LHCN-M2 (cell line): ENCODE data around the gene PRDM13. TPM values are rescaled to one million over a fixed set of nuclear protein-coding genes. Genes with fewer than 3 reads are reported as not detected.
"Not testable (repeated sequence)": the region's sequence is repeated elsewhere in the genome, so short reads cannot be mapped to it uniquely, and the experiment has no call there.

Experiments used
- DNase-seq: peaks from one replicate; pipeline ENCODE4 v3.0.0-alpha.2; 2012; ENCODE audit warnings: low read depth
- polyA plus RNA-seq: library from polyadenylated mRNA; unstranded; fragments of >200 nt; gene quantifications from one replicate; pipeline ENCODE4 v1.2.1, GENCODE V29; 2012; ENCODE audit warnings: missing spikeins
- total RNA-seq: library from RNA; depleted of rRNA; stranded (reverse); fragments of >200 nt; gene quantifications from 2 replicates; pipeline ENCODE4 v1.2.3, GENCODE V29; 2014; rRNA removed

PRDM13 gene
- under 0.01 TPM in 1 of 2 replicates, not detected in the other for total RNA-seq
- not detected for polyA plus RNA-seq

DNA sequence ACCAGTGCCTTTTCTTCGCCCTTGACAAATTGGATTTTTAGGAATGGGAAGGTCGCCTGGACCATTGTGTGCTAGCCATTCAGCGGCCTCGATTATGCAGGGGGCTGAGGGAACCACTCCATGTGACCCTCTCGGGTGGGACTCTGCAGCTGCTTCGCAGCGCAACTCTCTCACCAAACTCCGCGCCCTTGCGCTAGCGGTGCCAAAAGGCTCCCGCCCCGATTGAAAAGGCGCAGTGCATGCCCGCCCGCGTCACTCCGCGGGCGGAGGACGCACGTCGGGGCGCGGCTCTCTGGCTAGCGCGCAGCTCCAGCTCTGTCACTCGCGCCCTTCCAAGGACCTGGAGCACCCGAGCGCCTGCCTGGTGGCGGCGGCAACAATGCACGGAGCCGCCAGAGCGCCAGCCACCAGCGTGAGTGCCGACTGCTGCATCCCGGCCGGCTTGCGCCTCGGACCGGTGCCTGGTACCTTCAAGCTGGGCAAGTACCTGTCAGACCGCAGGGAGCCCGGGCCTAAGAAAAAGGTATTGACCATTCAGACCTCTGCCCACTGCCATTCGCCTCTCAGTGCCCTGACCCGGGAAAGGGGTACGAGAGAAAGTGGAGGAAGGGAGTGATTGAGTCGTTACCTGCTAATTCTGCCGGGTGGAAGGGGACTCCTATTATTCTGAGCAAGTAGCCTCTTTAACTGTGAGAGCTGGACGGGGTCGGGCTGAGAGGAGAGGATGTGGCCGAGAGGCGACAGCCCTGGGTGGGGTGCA is at the start of gene PRDM13:
Gene PRDM13, plus strand, starts transcription at position 178 of the 760 bp plus-strand sequence. Its CDS starts 202 bp downstream, at position 380.
- DNase-seq = no peak

DNA sequence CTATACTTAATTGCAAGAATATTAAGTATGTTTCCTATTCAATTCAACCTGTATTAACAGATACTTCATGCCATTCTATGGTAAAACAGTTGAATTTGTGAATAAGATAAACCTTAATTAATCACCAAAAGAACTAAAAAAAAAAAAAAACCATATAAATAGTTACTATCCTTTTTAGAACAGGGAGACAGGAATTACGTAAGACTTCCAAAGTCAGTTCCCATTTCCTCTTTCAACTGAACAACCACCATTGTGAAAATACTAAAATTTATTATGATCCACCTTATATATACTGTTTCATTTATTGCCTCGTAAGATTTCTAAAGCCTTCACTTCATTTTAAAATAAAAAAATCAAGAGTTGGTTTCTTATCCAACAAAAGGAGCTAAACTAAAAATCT is 47.6 kb upstream of the PRDM13 start:
- DNase-seq = no peak

DNA sequence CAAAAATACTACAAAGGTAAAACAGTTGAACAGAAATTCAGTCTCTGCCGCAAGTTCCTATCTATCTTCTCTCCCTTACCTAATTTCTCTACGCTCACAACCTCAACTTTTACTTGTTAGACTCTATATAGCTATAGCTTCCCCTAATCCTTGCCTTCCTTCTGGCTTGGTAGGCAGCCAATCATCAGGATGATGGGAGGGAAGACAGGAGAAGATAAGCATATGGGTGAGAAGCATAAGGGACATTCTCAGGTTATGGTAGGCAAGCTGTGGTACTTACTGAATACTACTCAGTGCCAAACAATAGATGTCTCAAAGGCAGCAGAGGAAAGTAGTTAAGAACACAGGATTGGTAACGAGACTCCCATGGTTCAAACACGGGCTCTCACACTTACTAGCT is 46.0 kb upstream of the PRDM13 start:
- DNase-seq = no peak

DNA sequence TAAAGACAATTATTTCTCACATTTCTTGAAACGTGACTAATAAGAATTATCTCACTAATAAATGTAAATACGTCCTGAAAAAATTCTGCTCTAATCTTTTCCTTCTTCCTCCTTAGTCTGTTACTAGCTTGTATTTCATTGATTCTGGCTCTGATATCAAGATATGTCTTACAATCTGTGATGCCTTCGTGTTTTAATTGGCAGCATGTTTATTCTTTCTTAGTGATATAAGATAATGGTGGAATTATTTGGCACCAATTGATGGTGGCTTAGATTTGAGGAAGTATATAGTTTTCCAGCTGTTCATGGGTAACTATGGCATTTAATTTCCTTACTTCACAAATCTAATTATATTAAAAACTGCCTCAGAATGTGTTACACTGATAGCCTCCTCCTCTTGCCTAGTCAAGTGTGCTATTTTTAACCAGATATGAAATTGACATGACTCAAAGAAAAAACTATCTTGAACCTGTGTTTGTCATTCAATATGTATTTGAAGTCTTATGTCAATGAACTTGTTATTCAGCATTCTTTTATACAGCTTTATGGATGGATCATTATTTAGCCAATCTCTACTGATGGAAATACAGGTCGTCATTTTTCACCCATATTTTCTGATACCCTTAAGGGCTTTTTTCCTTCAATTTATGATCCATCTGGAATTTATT is 43.4 kb upstream of the PRDM13 start:
- peak; percentile 52 for DNase-seq

DNA sequence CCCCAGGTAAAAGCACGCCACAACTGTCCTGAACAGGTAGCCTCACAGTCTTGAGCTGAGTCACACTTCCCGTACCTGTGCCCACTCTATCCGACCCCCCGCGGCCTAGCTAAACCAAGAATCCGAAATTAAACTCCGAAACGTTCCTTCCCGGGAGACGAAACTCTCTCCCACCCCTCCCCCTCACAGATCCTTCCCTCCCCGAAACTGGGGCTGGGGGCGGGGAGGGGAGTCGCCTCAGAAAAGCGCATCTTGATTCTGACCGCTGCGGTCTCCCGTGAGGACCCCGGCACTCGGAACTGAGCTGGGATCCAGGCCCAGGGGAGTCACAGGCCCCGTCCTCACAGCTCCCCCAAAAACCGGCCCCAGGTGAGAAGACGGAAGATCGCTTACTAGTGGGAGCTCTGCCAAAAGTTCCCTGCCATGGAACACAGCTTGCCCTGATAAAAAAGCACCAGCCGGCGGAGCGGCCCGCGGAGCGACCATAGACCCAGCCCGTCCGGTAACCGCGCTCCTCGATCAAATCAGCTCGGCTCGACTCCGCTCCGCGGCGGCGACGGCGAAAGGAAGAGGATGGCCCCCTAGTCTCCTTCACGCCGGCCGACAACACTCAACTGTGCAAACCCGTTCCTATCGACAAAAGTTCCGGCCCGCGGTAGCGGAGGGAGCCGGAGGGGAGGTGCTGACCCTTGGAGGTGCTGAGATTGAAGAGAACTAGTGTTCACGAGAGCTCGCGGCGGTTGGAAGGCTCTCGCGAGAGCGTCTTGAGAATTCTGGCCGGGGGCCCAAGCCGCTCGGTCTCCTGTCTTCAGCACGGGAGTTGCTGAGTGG is 38.3 kb upstream of the PRDM13 start, which contains the start of gene CCNC:
Gene CCNC, minus strand, starts transcription at position 558 of the 831 bp plus-strand sequence. Its CDS starts 133 bp downstream, at position 425.
- DNase-seq = peak; percentile 94

DNA sequence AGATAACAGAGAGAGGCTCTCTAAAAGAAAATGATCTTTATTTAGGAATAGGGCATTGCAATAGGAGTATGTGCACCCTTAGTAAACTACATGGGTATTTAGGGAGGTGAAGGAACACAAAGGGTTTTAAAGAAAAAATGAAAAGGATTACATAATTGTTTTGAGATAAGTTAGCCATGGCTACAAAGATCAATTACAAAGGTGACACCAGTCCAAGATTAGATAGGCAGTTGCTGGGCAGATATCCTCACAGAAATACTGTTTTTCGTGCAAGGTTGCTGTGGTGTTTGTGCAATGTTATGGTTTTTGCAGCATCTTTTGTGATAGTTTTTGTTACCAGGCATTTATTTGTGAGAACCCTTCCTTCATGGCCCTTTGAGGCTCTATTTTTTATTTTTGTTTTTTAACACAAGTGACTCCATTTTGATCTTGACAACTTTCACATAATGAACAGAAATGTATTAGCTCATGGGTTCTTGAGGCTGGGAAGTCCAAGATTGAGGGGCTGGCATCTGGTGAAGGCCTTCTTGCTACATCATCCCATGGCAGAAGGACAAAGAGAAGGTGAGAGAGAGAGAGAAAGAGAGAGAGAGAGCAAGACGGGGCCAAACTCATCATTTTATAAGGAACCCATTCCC is 32.5 kb upstream of the PRDM13 start:
- no peak for DNase-seq

DNA sequence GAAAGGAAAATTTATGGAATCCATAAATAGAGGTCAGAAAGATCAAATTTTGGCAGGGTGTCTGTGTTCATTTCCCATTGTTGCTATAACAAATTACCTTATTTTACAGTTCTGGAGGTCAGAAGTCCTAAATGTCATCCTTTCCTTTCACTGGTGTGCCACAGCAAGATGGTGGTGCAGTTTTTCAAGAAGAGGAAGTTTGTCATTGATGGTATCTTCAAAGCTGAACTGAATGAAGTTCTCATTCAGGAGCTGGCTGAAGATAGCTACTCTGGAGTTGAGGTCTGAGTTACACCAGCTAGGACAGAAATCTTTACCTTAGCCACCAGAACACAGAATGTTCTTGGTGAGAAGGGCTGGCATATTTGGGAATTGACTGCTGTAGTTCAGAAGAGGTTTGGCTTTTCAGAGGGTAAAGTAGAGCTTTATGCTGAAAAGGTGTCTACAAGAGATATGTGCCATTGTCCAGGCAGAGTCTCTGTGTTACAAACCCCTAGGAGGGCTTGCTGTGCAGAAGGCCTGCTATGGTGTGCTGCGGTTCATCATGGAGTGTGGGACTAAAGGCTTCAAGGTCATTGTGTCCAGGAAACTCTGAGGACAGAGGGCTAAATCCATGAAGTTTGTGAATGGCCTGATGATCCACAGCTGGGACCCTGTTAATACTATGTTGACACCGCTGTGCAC is 30.9 kb upstream of the PRDM13 start:
- no peak for DNase-seq

DNA sequence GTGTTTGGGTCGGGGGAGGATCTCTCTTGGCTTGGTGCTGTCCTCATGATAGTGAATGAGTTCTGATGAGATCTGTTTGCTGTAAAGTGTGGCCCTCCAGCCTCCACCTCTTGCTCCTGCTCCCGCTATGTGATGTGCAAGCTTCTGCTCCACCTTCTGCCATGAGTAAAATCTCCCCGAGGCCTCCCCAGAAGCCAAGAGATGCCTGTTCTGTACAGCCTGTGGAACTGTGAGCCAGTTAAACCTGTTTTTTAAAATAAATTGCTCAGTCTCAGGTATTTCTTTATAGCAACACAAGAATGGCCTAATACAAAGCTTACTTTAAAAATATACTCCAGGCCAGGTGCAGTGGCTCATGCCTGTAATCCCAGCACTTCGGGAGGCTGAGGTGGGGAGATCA is 26.9 kb upstream of the PRDM13 start:
- no peak for DNase-seq

DNA sequence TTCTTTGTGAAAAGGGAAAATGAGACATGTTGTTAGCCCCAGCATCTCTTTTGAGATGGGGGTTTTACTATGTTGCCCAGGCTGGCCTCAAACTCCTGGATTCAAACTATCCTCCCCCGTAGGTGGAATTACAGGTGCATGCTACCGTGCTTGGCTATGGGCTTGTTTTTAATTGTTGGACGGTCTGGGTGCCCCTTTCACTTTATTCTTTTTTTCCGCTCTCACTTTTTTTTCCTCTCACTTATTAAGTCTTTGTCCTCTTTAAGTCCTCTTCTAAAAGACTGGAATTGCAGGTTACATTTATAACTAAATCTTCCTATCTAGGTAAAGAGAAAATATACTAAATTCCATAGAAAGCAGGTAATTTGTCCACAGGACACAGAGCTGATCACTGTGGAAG is 18.8 kb upstream of the PRDM13 start:
- no peak for DNase-seq

DNA sequence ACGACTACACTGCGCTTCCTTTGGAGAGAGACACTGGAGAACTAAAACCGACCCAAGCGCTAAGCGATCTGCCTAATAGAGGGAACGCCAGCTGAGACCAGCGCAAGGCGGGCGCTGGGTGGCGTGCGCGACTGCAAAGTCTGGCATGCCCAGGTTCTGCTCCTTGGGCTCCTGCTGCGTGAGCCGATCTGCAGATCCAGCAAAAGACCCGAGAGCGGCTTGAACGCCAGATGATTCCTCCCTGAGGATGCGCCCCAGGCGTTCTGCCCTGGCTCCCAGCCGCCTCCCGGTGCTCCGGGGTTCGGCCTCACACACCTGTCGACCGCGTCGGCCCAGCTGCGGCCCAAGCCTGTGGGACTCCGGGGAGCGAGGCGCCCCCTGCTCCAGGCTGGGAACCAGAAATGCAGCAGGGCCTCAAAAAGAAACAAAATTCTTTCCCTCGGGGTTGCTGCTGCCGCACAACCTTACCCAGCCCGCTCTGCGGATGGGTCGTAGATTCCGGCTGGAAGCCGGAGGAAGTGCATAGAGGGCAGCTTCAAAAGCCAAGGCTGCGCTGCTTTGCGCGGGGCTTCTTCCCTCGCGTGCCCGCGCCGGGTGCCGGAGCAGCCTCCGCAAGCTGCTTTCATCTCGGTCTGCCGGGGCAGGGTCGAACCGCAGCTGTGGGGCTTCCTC is 17.9 kb upstream of the PRDM13 start:
- DNase-seq = peak; percentile 51

DNA sequence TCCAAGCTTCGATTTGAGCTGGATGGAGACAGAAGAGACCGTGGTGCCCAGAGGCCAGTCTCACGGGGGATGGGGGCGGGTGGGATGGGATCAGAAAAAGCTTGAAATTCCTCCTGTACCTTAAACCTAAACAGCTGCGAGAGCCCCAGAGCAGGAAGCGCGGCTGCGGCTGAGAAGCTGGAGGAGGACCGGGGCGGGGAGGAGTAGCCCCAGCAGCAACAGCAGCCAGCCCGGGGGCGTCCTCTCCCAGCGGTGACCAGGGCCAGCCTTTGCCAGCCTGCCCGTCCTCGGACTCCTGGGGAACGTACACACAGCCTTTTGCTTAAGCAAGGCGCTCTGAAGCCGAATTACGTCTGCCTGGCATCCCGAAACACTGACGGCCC is 17.4 kb upstream of the PRDM13 start:
- no peak for DNase-seq

DNA sequence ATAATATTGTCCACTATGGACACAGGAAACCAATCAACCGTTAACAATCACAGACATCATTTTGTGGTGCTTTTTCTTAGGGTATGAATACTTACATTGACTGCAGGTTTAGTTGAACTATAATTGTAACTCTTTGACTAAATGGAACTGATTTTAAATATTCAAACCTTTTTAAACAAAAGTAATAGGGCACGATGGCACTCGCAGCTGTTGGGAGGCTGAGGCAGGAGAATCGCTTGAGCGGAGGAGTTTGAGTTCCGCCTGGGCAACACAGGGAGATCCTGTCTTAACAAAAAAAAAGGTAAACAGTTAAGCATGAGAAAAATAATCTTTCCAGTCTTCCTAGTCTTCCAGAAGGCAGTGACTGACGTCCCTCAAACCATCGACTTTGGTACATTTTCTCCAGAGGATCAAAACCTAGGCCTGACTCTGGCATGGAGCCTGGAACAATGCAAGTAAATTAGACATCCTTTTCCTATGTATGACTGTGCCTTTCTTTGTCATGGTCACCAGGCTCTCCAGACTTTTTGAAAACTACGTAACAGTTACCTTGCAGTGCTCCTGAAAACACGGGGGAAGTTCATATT is 16.6 kb upstream of the PRDM13 start:
- no peak for DNase-seq

DNA sequence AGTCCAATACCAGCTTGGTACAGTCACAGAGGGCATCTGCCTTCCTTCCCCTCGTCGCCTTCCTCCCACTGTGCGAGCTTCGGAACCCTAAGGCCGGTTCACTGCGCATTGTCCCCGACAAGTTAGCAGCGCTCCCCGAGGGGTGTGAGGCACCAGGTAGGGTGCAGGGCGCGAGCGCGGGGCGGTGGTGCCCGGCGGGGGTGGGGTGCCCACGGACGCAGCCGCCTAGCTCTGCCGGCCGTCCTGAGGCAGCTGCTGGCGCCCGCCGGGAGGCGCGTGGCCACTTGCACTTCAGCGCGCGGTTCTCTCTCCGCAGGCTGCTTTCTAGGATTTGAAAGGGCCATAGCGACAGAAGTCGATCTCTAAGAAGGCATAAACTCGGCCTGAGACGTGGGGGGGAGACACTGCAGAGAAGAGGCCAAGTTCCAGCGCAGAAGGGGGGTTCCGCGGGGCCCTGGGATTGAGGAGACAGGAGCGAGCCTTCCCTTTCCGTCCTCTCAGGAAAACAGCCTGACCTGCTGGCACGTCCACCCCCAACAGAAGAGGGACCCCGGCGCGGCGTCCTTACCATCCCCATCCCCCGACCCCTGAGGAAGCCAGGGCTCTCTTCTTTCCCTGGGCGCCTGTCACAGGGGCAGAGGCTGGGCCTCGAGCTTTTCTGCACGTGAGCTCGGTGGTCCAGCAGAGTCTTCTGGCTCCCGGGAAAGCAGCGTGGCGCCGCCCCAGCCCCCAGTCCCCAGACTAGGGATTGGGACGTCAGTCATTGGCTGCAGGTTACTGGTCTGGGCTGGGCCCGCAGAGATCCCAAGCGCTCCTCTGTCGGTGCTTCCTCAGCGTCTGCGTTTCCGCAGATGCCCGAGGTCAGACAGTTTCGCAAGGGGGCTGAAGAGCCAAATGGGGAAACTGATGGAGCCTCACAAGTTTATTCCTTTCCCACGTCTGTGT is 15.6 kb upstream of the PRDM13 start:
- no peak for DNase-seq

DNA sequence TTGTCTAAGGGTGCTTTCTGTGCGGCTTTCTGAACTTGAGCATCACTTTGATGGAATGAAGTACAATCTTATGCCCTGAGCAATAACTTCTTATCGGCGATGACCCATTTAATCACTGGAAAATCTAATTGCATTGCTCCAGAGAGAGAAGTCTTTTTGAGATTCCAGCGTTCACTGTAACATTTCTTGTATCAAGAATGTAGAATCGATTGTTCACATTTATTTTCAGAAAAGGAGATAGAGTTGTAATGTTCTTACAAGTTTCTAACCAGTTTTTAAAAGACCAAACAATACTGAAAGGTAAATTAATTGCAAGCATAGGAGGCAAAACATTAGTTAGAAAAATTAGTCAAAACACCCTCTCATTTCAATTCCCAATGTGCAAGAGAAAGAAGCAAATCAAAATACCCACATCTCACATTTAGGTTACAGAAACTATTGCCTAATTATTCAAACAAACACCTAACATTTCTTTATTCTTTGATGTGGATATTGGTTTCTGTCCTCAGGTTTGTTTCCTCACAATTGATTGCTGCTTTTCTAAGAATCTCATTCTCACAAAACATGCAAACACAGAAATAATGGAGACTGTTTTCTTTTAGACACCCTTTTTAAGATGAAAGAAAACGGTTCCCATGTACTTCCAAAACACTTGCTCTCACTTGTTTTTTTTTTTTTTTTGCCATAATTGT is 14.8 kb upstream of the PRDM13 start:
- no peak for DNase-seq

DNA sequence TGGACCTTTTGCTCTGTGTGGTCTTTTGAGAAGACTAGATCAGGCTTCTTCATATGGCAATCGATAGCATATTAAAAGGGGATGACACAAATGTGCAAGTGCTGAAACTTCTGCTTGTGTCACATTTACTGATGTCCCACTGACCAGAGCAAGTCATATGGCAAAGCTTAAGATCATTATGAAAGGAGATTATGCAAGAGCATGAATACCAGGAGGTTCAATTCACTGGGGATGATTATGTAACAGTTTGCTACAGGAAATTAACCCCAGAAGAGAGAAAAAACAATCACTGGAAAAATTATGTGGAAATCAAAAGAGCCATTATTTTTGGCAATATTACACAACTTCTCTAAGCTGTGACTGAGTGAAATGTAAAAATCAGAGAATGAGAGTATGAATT is 13.7 kb upstream of the PRDM13 start:
- peak; percentile 38 for DNase-seq

DNA sequence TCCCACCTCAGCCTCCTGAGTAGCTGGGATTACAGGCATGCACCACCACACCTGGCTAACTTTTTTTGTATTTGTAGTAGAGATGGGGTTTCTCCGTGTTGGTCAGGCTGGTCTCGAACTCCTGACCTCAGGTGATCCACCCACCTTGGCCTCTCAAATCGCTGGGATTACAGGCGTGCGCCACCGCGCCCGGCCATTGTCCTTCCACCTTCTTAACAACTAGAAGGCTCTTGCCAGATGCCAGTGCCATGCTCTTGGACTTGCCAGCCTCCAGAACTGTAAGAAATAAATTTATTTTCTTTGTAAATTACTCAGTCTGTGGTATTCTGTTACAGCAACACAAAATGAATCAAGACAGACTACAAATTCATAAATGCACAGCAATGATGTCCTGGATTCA is 11.9 kb upstream of the PRDM13 start:
- not testable (repeated sequence) for DNase-seq

DNA sequence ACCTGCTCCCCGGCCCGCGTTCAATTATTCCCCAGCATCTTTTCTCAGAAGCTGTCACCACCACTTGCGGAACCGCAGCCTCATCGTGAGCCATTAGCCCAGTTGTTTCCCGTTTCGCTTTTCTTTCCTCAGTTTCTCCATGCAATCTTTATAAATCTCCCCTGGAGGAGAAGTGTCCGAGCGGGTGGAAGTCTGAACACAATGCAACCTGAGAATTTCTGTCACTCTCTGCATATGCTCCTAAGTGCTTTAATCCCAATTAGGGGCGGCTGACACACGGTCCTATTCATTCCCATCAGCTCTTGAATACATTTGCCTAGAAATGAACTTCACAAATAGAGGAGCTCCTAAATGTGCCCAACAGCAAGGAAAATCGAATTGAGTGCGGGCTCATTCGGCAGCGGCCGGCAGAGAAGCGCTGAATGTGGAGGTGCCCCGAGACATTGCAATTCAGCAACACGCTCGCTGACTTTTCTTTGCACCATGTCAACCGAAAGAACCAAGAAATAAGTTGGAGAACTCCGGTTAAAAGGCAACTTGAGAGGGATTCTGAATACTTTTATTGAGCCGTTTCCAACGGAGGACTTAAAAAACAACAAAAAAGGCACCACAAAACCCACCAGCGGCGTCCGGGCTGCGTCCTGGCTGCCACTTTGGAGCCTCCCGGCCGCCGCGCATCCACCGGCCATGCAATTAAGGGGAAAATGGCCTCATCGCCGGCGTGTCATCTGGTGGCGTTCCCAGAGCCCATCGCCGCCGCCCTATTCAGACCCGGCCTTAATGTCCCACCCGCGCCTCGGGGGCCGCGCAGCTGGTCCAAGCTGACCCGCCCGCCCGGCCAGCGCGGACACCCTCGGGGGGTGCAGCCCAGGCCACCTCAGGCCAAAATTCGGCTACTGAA is 3.9 kb upstream of the PRDM13 start:
- no peak for DNase-seq
